Activated CD4-positive, CD25-positive, alpha-beta regulatory T cell treated with anti-CD3 and anti-CD28 coated beads, Interleukin-2, amount 50 U/mL, for 24 hours (primary cell): Measurements from ENCODE around the gene PPP2R5A.
A peak's percentile ranks its signal among the peaks of the same experiment; 100 is the strongest.

Experiments used
- ATAC-seq, 2 donors: fragments of 150-1000 bp; cut with Tn5 transposase; one replicate each; pipeline ENCODE4 v1.10.0; 2021; ENCODE audit warnings: mild to moderate bottlenecking in 1 of 2, moderate library complexity in 1 of 2

Gene PPP2R5A

DNA sequence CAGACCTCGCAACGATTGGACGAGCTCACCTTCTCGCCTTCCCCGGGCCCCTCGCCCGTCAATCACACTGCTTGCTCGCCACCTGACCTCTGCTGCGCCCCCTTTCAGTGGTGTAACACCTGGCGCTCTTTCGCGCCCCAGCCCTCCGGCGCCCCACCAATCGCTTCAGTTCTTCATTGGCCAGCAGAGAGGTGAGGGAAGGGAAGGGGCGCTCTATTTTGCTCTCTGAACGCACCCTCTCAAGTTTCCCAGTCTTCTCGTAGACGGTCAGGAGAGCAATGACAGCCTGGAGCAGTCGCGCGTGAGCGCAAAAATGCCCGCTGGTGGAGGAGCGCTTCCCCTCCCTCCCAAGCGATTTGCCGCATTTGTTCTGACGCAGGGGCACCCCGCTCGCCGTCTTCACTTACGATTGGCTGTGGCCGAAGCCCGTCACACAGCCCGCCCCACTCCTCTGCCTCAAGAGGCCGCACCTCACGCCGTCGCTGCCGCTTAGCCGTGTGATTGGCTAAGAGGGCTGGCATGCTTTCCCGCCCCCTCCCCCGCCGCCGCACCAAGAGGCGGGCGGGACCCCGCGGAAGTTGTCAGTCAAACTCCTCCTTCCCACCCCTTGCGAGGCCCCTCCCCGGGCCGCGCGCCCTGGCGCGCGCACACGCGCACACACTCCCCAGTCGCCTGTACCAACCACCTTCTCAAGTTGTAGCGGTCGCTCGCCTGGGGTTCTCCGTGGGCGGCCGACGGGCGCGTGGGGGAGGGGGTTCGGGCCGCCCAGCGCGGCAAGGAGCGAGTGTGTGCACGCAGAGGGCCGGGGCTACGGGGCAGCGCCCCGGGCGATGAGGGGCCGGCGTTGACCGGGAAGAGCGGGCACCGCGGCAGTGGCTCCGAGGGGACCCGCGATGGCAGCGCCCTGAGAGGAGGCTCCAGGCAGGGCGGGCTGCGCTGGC, at the start of gene PPP2R5A:
Gene PPP2R5A, plus strand, starts transcription at position 667 of the 941 bp plus-strand sequence. CDS start 701 bp downstream, outside the sequence.
- peak; percentile 91 to 93 for ATAC-seq

DNA sequence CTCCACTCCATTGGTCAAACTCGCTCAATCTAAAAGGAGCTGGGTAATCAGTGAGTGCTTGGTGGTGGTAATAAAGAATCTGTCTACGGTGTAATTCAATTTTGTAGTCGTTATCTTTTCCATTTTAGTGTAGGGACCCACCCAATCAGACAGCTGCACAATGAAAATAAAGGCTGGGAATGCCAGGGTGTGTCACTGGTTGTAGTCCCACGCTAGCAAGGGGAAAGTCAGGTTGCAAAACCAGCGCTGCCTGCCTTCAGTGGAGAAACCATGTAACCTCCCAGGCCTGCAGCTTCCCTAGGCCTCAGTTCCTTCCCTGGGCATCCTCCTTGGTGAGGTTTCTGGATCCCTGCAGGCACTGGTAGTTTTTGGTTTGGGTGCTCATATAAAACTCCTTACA, 49.4 kb upstream of the PPP2R5A start:
- no peak for ATAC-seq

DNA sequence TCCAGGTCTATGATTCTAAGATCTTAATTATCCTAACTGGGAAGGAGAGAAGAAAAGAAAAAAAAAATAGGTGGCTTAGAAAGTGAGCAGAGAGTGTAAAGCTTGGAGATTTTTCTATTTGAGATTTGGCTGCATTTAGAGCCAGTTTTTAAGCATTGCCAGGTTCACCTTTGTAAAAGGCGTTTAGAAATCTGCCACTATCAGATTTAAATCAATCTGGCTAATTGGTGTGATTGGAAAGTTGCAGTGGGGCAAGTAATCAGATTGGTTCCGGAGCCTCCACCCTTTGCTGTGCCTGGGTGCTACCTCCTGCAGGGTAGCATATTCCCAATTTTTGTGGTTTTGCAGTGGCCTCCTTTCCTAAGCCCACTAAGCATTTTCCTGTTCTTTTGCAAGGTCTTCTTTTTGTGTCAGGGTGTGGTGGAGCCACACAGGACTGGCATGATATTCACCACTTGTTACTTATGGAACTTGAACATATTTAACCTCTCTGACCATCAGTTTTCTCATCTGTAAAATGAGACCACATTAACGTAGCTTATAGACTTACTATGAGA, 48.5 kb upstream of the PPP2R5A start:
- no peak for ATAC-seq

DNA sequence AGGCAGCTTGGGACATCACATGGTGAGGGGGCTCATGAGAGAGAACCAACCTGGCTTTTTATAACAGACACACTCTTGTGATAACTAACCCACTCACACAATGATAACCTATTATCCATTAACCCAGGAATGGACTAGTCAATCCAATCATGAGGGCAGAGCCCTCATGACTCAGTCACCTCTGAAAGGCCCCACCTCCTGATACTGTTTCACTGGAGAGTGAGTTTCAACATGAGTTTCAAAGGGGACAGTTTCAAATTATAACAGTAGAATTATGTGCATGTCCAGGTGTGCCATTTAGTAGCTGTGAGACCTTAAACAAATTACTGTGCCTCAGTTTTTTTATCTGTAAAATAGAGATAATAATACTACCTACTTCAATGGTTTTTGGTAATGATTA, 47.6 kb upstream of the PPP2R5A start:
- peak; percentile 70 to 73 for ATAC-seq

DNA sequence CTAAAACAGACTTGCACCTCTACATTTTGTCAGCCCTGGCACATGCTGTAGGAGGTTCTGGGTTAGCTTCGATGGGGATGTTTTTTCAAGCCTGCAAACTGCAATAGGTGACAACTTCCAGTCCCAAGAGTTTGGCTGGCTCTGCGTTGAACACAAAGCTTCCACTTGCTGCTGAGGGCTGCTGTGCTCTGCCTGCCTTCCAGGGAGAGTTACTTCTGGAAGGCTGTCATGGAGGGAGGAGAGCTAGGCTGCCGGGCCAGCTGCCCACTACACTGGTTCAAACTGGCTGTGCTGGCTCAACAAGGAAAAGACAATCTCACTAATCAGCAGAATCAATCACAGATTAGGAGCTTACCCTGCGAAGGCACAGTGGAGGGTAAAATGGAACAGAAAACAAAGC, 46.7 kb upstream of the PPP2R5A start:
- no peak for ATAC-seq

DNA sequence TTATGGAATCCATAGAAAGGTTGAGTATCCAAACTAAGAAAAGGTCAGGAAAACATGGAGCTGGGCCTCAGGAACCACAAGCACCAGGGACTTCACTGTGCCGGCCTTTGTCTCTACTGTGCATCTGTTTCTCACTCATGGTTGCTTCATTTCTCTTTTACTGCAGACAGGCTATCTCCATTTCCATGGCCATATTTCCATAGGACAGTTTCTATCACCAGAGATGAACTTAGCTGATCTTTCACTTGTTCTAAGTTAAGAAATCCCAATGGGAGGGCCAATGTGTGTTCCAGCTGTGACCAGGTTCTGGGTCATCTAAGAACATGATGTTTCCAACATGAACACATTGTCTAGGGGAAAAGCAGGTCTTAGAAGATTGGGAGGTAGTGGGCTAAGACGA, 43.7 kb upstream of the PPP2R5A start:
- no peak for ATAC-seq

DNA sequence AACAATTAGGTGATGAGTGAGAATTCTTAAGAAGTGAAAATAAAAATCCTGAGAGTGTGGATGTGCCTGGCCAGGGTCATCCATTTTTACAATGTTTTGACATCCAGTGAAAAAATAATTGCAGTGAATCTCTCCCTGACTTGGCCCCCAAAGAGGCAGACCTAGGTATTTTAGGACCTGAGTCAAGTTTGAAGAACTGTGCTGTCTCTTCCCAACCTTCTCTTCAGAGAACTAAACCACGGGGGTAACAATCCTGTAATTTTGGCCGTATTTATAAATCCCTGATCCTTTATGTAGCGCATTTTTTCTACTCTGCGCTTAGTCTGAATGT, 43.3 kb upstream of the PPP2R5A start:
- no peak for ATAC-seq

DNA sequence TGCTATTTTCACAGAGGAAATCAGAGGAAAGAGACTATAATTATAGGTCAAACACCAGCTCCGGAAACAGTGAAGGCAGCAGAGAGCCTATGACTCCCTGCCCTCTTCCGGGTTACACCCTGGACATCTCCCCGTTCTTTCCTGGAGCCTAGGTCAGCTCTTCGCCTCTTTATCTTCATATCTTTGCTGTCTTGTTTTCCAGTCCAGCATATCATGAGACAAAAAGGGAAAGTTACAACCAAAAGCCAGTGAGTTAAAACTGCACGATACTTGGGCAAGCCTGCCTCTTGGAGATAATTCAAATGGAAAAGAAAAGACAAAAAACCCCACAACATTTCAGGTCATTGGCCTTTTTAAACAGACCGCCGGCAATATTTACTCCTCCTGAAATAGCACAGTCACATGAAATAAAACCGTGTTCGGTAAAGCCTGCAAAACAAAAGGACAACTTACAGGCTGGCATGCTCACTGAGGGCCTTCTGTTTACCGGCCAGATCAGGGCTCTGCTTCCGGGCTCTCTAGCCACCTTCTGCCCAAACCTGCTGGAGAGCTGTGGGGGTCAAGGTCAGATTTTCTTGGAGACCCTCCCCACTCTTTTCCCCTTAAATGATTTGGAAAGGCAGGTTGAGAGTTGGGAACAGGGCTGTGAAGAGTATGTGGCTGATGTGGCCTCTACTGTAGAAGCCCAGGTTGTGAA, 42.8 kb upstream of the PPP2R5A start:
- no peak for ATAC-seq

DNA sequence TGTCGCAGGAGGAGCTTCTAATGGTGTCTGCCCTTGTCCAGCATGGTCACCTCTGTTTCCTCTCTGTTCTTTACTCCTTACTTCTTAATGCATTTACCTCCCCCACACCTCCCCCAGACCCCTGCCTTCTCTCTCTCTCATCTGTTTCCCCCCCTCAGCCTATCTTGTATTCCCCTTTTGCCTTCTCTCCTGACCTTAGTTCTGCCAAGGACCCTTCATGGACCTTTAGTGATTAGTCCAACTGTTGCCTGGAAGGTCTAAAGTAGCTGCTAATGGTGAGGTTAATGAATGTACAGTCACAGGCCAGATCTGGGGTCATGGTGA, 42.3 kb upstream of the PPP2R5A start:
- no peak for ATAC-seq

DNA sequence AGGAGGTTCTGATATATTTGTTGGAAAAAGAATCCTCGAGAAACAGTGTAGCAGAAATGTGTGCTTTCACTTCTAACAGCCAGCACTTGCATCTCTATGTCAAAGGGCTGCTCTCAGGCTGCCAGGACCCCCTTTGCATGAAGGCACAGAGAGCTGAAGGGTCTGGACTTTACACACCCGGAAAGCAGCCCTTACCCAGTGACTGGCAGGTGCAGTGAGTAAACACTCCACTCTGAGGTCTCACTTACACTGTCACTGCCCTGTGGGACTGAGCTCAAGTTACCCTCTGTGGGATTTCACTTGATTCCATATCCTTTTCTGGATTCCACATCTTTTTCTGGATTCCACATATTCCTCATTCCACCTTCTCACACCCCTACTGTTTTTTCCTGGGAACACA, 40.8 kb upstream of the PPP2R5A start:
- ATAC-seq, result no peak

DNA sequence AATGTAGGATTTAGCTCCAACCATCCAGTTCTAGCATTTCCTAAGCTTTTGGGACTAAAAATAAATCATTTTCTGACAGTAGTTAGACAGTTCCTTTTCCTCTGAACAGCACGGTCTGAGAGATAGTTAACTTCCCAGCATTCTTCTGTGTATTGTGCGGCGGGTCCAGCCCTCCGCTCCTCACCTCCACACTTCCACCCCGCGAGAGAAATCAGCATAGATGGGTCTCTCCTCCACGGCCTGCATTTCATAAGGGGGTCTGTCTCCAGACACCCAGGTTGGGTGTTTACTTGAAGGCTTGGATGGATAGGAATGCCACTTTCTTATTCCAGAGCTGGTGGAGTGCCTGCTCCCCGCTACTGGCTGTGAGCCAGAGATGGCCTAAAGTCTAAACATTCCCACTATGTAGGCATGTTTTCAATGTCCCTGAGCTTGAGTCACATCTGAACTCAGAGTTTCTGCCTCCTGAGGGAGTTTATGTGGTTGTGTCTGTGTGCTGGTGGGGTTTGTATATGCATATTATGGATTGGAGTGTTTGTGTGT, 38.0 kb upstream of the PPP2R5A start:
- ATAC-seq, result no peak

DNA sequence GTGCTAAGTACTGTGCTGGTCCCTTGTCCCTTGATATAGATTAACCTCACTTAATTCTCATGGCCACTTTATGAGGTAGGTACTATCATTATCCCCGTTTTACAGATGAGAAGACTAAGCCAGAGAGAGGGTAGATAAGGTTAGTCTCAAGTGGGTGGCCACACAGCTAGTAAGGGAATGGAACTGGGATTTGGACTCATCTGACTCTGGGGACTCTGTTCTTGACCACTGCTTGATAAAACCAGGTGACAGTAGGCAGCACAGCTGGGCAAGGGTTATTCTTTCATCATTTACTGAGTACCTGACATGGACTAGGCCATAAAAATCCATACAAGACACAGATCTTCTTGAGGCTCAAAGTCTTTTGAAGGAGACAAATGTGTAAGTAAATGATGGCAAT, 37.2 kb upstream of the PPP2R5A start:
- ATAC-seq, result no peak

DNA sequence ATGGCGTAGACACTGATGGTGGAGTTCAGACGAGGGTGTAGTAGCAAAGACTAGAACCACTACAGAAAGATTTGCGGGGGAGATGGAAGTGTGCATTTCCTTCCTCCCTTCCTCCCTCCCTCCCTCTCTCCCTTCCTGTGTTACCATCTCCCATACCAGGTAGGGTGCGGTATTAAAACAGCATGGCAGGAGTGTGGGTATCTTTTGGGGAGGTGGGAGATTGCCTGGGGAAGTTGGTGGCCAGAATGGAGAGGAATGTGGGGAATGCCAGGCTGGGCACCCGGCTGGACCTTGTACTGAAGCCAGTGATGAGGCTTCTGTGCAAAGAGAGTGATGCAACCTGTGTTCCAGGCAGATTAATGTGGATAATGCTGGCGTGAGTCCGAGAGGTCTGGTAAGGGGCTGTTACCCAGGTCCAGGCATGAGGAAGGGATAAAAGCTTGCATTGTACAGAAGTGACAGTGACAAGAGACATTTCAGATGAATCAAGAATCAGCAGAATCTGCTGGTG, 30.3 kb upstream of the PPP2R5A start:
- ATAC-seq, result no peak

DNA sequence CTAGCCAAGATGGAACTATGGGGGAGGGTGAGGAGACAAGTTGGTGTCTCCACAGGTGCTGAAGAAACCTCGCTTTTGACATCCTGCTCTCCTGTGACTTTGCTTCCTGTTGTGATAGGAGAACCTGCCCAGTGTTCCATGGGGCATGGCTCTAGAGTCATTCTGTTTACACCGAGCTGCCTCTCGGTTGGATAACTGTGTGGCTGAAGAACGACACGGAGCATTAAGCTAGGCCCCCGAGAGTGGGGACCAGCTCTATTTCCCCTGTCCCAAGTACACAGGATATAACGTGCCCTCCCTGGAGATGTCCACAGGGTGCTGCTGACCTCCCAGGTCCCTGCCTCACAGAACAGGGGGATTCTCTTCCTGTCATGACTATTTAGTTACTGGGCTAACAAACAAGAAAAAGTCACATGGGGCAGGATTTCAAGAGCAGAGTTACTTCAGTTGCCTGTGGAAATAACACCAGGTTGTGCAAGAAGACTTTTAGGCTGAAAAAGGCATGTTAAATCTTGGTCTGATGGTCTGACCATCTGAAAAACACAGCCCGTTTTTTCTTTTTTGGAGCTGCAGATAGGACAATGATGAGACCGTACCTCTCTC, 29.4 kb upstream of the PPP2R5A start:
- peak; percentile 23 to 39 for ATAC-seq

DNA sequence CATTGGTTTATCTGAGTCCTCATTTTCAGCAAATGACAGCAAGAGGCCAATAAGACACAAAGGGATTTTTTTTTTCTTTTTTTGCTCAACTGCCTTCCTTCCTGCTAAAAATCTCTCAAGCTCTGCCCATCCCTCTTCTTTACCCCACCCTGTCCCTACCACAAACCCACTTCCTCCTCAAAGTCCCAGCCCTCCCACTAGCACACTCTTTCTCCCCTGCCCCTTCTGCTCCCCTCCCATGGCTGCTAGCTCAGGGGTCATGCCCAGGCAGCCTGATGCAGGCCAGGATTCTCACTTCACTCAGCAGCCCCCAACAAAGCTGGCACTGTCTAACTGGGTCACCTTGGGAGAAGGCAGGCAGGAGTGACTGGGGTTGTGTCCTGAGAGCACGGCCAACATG, 28.8 kb upstream of the PPP2R5A start:
- ATAC-seq, result peak; percentile 27 to 47

DNA sequence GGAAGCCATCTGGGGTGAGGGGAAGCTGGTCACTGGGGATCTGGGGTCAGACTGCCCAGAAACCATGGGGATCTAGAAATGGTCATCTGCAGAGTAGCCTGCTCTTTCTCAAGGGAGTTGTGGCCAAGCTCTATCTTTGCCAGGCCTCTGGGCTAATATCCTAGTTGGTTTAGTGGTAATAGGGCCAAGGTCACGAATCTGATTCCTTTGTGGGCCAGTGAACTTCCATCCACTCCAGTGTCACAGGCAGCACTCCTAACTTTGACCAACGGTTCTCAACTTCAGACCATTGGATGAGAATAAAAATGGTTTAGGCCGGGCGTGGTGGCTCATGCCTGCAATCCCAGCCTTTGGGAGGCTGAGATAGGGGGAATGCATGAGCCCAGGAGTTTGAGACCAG, 28.1 kb upstream of the PPP2R5A start:
- ATAC-seq, result no peak

DNA sequence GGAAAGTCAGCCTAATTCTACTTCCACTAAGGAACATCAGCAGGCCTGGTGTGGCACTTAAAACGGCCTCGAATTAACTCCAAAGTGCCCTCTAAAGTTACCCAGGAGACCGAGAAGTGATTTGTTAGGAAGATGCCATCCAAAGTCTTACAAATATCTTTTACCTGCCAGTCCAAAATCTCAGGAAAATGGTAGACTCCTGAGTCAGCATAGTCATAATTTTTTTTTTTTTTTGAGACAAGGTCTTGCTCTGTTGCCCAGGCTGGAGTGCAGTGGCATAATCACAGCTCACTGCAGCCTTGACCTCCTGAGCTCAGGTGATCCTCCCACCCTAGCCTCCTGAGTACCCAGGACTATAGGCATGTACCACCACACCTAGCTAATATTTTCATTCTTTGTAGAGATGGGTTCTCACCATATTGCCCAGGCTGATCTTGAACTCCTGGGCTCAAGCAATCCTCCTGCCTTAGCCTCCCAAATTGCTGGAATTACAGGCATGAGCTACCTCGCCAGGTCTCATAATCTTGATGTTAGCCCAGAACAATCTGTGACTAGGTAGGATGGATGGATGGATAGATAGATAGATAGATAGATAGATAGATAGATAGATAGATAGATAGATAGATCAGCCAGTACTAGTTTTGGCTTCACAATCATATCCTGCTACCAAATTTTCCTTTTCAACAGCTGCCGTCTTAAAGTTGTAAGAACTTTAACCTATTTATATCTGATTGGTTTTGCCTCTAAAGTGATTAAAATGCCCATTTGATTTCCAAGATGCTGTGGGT, 25.3 kb upstream of the PPP2R5A start:
- no peak for ATAC-seq

DNA sequence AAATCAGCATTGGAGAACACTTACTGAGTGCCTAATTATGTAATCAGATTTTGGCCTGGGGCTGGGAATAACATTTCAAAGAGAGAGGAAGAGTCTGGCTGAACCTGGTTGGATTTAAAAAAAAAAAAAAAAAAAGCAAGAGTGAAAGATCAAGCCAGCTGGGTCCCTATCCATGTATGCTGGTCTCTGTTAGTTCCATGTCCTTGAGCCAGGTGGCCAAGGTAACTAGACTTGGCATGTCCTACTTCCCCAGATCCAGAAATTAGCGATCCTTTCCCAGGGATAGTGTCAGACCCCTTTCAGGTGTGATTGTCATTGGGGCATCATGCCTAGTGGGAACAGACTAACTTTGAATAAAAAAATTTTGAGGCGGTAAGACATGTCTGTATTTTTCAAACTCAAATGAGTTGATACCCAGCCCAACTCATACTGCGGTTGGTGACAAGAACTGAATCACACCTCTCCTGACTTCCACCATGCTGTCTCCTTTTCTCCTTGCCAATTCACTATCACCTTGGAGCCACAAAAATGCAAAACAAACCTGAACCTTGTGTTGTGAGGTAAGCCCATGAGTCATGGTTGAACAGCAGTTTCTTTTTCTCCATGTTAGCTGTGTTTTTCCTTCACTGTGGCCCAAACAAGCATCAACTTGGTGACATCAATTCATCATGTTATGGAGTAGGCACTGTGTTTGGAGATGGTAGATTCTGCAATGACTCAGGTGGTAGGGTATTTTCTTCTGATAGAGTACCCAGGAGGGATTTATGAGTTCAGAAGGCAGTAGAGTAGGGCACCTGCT, 24.5 kb upstream of the PPP2R5A start:
- peak; percentile 74 to 81 for ATAC-seq

DNA sequence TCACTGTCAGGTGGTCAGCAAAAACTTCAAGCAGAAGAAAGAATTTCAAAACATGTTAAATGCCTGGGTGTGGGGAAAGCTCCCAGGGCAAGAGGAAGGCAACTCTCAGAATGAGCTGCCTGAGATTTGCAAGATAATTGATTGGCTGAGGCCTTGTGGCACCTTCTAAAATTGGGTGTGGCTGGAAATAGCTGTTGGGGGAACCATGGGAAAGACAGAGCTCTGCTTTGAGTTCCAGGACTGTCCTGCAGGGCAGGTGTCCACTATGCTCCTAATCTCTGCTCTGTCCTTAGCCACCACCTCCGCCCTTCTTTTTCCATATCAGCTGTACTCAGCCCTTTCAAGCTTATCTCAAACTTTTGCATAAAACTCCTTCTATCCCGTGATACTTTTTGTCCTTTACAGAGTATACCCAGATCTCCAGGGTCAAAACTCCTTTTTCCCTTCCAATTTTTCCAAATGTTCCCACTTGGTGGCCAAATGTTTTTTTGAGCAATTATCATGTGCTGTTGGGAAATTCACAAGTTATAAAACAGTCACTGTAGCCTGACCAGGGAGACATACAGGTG, 23.8 kb upstream of the PPP2R5A start:
- ATAC-seq, result no peak

DNA sequence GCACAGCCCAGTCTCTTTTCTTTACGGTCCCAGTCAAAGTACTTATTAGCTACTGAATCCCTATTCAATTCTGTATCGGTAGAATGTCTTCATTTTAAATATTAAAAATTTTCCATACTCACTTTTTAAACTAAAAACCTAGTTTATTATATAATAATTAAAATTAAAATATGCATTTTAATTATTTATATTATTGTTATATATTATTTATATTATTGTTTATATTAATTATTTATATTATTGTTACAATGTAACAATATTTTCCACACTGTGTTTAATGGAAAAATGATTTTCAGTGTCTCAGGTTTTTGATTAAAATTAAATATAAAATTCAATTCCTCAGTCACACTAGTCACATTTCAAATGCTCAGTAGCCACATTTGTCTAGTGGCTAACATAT, 18.2 kb upstream of the PPP2R5A start:
- ATAC-seq, result no peak

DNA sequence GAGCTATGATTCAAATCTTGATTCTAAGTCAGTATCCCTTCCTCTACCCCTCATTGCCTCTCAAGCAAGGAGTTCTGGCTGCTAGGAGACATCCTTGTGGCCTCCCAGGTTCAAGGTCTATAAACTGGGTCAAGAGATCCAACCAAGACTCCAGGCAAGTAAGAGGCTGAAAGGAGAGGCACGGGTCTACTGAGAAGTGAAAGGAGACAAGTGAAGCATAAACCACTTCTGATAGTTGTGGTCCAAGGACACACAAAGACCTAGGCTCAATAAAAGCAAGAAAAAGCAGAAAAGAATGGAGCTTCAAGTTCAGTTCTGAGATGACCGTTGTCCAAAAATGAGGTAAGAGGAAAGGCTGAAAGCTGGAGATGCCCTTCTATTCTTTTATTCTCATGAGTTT, 17.8 kb upstream of the PPP2R5A start:
- no peak for ATAC-seq
